CD14-positive monocyte (primary cell): ENCODE data around the gene OR2Z1. TPM values are rescaled to one million over a fixed set of nuclear protein-coding genes. Genes with fewer than 3 reads are reported as not detected.

Source experiments
- DNase-seq, 3 donors: peaks; one replicate each; pipeline ENCODE4 v3.0.0-alpha.2; 2011 to 2022
- H2AFZ ChIP-seq: 2 replicates; pipeline ENCODE4 v1.6.0; 2012; ENCODE audit warnings: mild to moderate bottlenecking, low read depth, low read length, inconsistent platforms; ENCODE audit not compliant: insufficient read depth, poor library complexity, severe bottlenecking
- H3K27ac ChIP-seq, 2 donors: 1 replicate in 1 of 2; 2 replicates in 1 of 2; pipeline ENCODE4 v1.5.1; 2012 to 2013; ENCODE audit warnings: low read length in 2 of 2, control low read depth in 1 of 2, inconsistent platforms in 1 of 2, low read depth in 1 of 2, mild to moderate bottlenecking in 1 of 2
- H3K27me3 ChIP-seq, 2 donors: one replicate each; pipeline versions ENCODE4 v1.6.0 to v1.6.1; 2011 to 2013; ENCODE audit warnings: low read length in 2 of 2; ENCODE audit not compliant: control insufficient read depth in 2 of 2, insufficient read depth in 2 of 2
- H3K36me3 ChIP-seq, 2 donors: replicated peaks in 1 of 2; 1 replicate in 1 of 2; 2 replicates in 1 of 2; pipeline versions ENCODE4 v1.5.1 to v1.6.1; 2012 to 2013; ENCODE audit warnings: low read length in 2 of 2, control low read depth in 1 of 2, inconsistent platforms in 1 of 2, mild to moderate bottlenecking in 1 of 2; ENCODE audit not compliant: insufficient read depth in 2 of 2, control insufficient read depth in 1 of 2
- H3K4me1 ChIP-seq, 2 donors: 1 replicate in 1 of 2; 2 replicates in 1 of 2; pipeline versions ENCODE4 v1.5.1 to v1.6.1; 2012 to 2013; ENCODE audit warnings: low read length in 2 of 2, control low read depth in 1 of 2, inconsistent platforms in 1 of 2, mild to moderate bottlenecking in 1 of 2, moderate library complexity in 1 of 2; ENCODE audit not compliant: insufficient read depth in 2 of 2, control insufficient read depth in 1 of 2
- H3K4me2 ChIP-seq: replicated peaks from 2 replicates; pipeline ENCODE3; 2012; ENCODE audit warnings: low read length, moderate library complexity, mild to moderate bottlenecking; ENCODE audit not compliant: poor library complexity, severe bottlenecking; ENCODE audit errors: extremely low read depth
- H3K4me3 ChIP-seq, 3 experiments: fragments of 200-600 bp in 1 of 3; sonication (generic) in 1 of 3; replicated peaks in 1 of 3; 1 replicate in 2 of 3; 2 replicates in 1 of 3; pipeline ENCODE4 v1.5.1; 2011 to 2013; ENCODE audit warnings: low read length in 3 of 3, mild to moderate bottlenecking in 3 of 3, control low read depth in 2 of 3, low read depth in 2 of 3, inconsistent platforms in 1 of 3, moderate library complexity in 1 of 3
- H3K79me2 ChIP-seq: 2 replicates; pipeline ENCODE4 v1.6.0; 2012; ENCODE audit warnings: mild to moderate bottlenecking, control low read depth, inconsistent platforms, low read length, moderate library complexity; ENCODE audit not compliant: insufficient read depth
- H3K9ac ChIP-seq: 2 replicates; pipeline ENCODE4 v1.6.0; 2017; ENCODE audit warnings: low read length, mild to moderate bottlenecking; ENCODE audit not compliant: insufficient read depth, poor library complexity, severe bottlenecking
- H3K9me3 ChIP-seq, 2 donors: replicated peaks in 1 of 2; 1 replicate in 1 of 2; 2 replicates in 1 of 2; pipeline versions ENCODE4 v1.5.1 to v1.6.1; 2012 to 2013; ENCODE audit warnings: low read length in 2 of 2, control low read depth in 1 of 2; ENCODE audit not compliant: control insufficient read depth in 1 of 2, insufficient read depth in 1 of 2
- H4K20me1 ChIP-seq: 2 replicates; pipeline ENCODE4 v1.6.0; 2012; ENCODE audit warnings: mild to moderate bottlenecking, low read length, control low read depth, moderate library complexity; ENCODE audit not compliant: insufficient read depth
- H3K27ac Mint-ChIP-seq, 7 donors: one replicate each; pipeline ENCODE4 v1.8.0; 2020; ENCODE audit warnings: mild to moderate bottlenecking in 7 of 7, mixed read lengths in 7 of 7, moderate library complexity in 6 of 7, inconsistent platforms in 2 of 7
- H3K27me3 Mint-ChIP-seq, 3 donors: one replicate each; pipeline ENCODE4 v1.8.0; 2021 to 2022; ENCODE audit warnings: low read depth in 3 of 3, mild to moderate bottlenecking in 3 of 3, mixed read lengths in 3 of 3, moderate library complexity in 3 of 3, inconsistent platforms in 1 of 3
- H3K36me3 Mint-ChIP-seq, 2 donors: one replicate each; pipeline ENCODE4 v1.8.0; 2020; ENCODE audit warnings: mixed read lengths in 2 of 2, inconsistent platforms in 1 of 2, mild to moderate bottlenecking in 1 of 2
- H3K4me1 Mint-ChIP-seq: one replicate; pipeline ENCODE4 v1.8.0; 2020; ENCODE audit warnings: mild to moderate bottlenecking, mixed read lengths
- H3K4me3 Mint-ChIP-seq, 2 donors: one replicate each; pipeline ENCODE4 v1.8.0; 2020; ENCODE audit warnings: mild to moderate bottlenecking in 2 of 2, mixed read lengths in 2 of 2, moderate library complexity in 1 of 2
- H3K9me3 Mint-ChIP-seq, 7 donors: one replicate each; pipeline ENCODE4 v1.8.0; 2020 to 2022; ENCODE audit warnings: mixed read lengths in 7 of 7, mild to moderate bottlenecking in 6 of 7, moderate library complexity in 6 of 7, inconsistent platforms in 2 of 7
- WGBS: methylation state at CpG from one replicate; pipeline ENCODE4 v1.1.5; 2013; ENCODE audit warnings: missing lambda C conversion rate; ENCODE audit not compliant: insufficient coverage; 5-methylcytosine and 5-hydroxymethylcytosine counted together
- intact Hi-C, 2 donors: fragments of 100-400 bp; cut with micrococcal nuclease; formaldehyde crosslinking; loops; one replicate each; pipeline versions ENCODE4 v1.15.0 to v1.15.1; 2023
- polyA plus RNA-seq, 3 donors: library from polyadenylated mRNA; depleted of rRNA in 1 of 3; unstranded in 2 of 3; stranded (reverse) in 1 of 3; fragments of 300-500 nt in 2 of 3; fragments of >200 nt in 1 of 3; fragmentation: Illumina TruSeq in 2 of 3; gene quantifications; 1 replicate in 2 of 3; 2 replicates in 1 of 3; pipeline ENCODE4 v1.2.3, GENCODE V29; 2012 to 2021
- TF ChIP-seq, protein P1 (sequence below): fragments of 200-600 bp; IDR thresholded peaks from one replicate; pipeline ENCODE4 v1.8.0; 2022; ENCODE audit warnings: antibody characterized with exemption, mild to moderate bottlenecking

The OR2Z1 gene
- polyA plus RNA-seq, 3 donors, result not detected

DNA sequence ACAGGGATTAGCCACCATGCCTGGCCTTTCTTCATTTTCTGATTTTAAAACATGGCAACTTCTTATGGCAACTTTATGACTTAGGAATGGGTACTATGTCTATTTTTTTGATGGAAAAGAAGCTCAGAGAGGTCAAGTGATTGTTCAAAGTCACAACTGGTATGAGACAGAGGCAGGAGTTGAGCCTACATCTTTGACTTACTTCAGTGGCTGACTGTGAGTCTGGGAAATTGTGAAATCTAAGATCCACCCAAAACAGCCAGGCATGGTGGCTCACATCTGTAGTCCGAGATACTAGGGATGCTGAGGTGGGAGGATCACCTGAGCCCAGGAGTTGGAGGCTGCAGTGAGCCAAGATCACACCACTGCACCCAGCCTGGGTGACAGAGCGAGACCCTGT is 20.5 kb upstream of the OR2Z1 start:
- Histone ChIP-seq H3K9me3 (no peaks in the 10 kb centered on the region), H3K27ac (no peak overlapping the region), H3K4me3 (no peak overlapping the region), H3K4me2 (no peak overlapping the region), H3K4me1 (peaks cover 15 to 26% of the 10 kb centered on the region in 2 donors), H3K79me2 (no peaks in the 10 kb centered on the region), H3K9ac (no peak overlapping the region), H3K27me3 (peaks cover 0 to 2% of the 10 kb centered on the region in 2 donors), H3K36me3 (no peaks in the 10 kb centered on the region), H4K20me1 (no peaks in the 10 kb centered on the region), H2AFZ (no peak overlapping the region)
- no CpG with 5 or more reads among the region's 2 CpGs for WGBS
- Mint-ChIP-seq H3K4me3 (no peak overlapping the region), H3K36me3 (no peaks in the 10 kb centered on the region), H3K27me3 (peaks cover 21 to 56% (median 42%) of the 10 kb centered on the region in 3 donors), H3K9me3 (peaks cover 0 to 5% (median 0%) of the 10 kb centered on the region in 7 donors), H3K27ac (peak overlapping the region in 1 of 7 donors; percentile 31), H3K4me1 (peaks cover 27% of the 10 kb centered on the region)
- TF ChIP-seq, protein P1, sequence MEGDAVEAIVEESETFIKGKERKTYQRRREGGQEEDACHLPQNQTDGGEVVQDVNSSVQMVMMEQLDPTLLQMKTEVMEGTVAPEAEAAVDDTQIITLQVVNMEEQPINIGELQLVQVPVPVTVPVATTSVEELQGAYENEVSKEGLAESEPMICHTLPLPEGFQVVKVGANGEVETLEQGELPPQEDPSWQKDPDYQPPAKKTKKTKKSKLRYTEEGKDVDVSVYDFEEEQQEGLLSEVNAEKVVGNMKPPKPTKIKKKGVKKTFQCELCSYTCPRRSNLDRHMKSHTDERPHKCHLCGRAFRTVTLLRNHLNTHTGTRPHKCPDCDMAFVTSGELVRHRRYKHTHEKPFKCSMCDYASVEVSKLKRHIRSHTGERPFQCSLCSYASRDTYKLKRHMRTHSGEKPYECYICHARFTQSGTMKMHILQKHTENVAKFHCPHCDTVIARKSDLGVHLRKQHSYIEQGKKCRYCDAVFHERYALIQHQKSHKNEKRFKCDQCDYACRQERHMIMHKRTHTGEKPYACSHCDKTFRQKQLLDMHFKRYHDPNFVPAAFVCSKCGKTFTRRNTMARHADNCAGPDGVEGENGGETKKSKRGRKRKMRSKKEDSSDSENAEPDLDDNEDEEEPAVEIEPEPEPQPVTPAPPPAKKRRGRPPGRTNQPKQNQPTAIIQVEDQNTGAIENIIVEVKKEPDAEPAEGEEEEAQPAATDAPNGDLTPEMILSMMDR, result no peak
- intact Hi-C loops, result no loop called here
- no peak for DNase-seq

DNA sequence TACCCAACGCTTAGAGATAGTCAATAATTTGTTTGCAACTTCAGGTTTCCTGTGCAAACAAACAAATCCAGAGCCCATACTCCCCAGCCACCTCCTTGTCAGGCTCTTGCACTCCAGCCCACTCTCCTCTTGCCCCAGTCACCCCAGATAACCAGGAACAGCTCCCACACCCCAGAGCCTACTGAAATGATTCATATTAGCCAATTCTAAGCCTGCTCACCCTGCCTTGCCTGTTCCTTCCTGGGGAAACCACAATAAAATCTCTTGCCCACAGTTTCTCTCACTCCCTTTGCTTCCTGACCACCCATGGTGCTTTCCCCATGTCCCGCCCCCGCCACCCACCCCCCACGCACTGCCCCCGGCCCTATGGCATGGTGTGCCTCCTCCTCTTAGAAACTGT is 19.1 kb upstream of the OR2Z1 start:
- H3K27me3 Mint-ChIP-seq, result peaks cover 21 to 49% (median 39%) of the 10 kb centered on the region in 3 donors
- no peaks in the 10 kb centered on the region for H3K36me3 ChIP-seq
- peak overlapping the region; percentile 49 to 66 for H3K4me3 Mint-ChIP-seq
- H3K4me1 ChIP-seq, result peaks cover 15 to 26% of the 10 kb centered on the region in 2 donors
- H3K79me2 ChIP-seq, result no peaks in the 10 kb centered on the region
- peaks cover 27% of the 10 kb centered on the region for H3K4me1 Mint-ChIP-seq
- TF ChIP-seq, protein P1, result no peak
- no peak overlapping the region for H3K9ac ChIP-seq
- peak overlapping the region in 1 of 2 donors; percentile 9 for H3K27ac ChIP-seq
- 0% methylated on average over 1 of the region's 5 CpGs for WGBS
- no peaks in the 10 kb centered on the region for H3K36me3 Mint-ChIP-seq
- intact Hi-C loops, result no loop called here
- H4K20me1 ChIP-seq, result no peaks in the 10 kb centered on the region
- peak overlapping the region in 4 of 7 donors; percentile 25 to 71 (median 47) for H3K27ac Mint-ChIP-seq
- peak overlapping the region; percentile 44 for H3K4me2 ChIP-seq
- peak in 2 of 3 donors; percentile 4 to 34 for DNase-seq
- H3K27me3 ChIP-seq, result peaks cover 0 to 2% of the 10 kb centered on the region in 2 donors
- peaks cover 0 to 4% (median 0%) of the 10 kb centered on the region in 7 donors for H3K9me3 Mint-ChIP-seq
- no peaks in the 10 kb centered on the region for H3K9me3 ChIP-seq
- H2AFZ ChIP-seq, result peak overlapping the region; percentile 59
- H3K4me3 ChIP-seq, result no peak overlapping the region
